ENCODE measurements around the gene SUN5.

DNA sequence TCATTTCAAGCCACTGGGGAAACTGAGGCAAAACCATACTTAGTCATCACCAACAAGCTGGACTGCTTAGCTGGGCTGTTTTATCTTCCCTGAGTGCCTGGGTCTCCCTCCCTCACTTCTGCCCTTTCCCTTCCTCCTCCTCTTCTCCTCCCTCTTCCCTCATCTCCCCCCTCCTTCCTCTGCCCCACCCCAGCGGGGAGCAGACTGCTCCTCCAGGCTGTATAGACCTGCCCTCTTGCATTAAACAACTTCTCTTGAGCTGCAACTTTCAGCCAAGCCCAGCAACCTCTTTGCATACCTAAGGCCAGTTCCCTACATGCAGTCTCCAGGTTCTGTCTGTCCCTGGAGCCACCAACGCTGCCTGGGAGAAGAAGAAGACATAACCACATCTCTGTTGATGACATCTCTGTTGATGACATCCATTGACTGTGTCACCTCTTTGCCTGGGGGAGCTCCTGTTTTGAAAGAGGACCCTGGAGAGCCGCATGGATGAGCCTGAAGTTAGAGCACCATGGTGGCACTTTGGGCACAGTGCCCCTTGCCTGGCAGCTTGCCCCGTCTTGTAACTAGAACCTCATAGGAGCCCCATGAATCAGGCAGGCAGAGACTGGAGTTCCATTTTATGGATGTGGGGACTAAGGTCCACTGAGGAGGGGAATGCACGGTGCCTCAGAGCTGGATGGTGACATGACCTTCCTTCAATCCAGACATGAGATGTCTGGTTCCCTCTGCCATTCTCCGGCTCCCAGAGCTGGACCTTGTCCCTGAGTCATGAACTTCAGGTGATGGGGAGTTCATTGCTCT is 19.4 kb upstream of the SUN5 start:
- TF ChIP-seq TAF1 (IDR thresholded peaks at IDR 0.05; ENCODE audit: borderline replicate concordance, low read depth, low read length) (no peak), POLR2A (IDR thresholded peaks at IDR 0.05; ENCODE audit: low read depth, low read length) (no peak), POLR2AphosphoS5 (IDR thresholded peaks at IDR 0.05; ENCODE audit: low read depth, low read length) (no peak)

All from GM12892 (cell line).